Caki2 (cell line): ENCODE results near the gene DSC3. TPM values are rescaled to one million over a fixed set of nuclear protein-coding genes. Genes with fewer than 3 reads are reported as not detected.
"Not testable (repeated sequence)": the region's sequence is repeated elsewhere in the genome, so short reads cannot be mapped to it uniquely, and the experiment has no call there.

Source experiments
- DNase-seq: peaks from one replicate; pipeline ENCODE4 v3.0.0-alpha.2; 2015; ENCODE audit warnings: low read depth
- in situ Hi-C: cut with HindIII; loops from 2 replicates; pipeline ENCODE4 v1.10.0; 2016; ENCODE audit warnings: low sequenced_read_pairs, low pct_unique_long_range_greater_than_20kb, mixed read lengths
- total RNA-seq: library from RNA; depleted of rRNA; stranded (reverse); fragments of >200 nt; shearing (Covaris generic); gene quantifications from 2 replicates; pipeline ENCODE4 v1.2.3, GENCODE V29; 2014; ENCODE audit warnings: low replicate concordance

DSC3 gene
- total RNA-seq, 1 experiment from 2014 or later, result not detected

DNA sequence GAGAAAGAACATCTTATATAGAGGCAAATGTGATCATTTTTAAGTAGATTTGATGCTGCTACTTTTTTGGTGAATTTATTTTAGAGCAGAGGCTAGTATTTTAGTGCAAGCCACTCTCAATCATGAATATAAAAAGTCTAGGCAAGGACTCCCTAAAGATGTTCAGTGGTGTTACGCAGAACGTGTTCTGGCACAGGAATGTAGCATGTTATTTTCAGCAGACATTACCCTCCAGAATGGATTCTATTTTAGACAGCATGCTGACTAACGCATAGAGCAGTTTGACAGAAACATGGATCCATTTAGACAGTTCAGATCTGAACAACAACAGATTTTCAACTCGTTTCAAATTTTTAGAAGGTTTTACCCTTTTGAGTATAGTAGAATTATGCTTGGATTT lies 54.1 kb downstream of the DSC3 start:
- DNase-seq, result no peak
- in situ Hi-C loops, result no loop called here

DNA sequence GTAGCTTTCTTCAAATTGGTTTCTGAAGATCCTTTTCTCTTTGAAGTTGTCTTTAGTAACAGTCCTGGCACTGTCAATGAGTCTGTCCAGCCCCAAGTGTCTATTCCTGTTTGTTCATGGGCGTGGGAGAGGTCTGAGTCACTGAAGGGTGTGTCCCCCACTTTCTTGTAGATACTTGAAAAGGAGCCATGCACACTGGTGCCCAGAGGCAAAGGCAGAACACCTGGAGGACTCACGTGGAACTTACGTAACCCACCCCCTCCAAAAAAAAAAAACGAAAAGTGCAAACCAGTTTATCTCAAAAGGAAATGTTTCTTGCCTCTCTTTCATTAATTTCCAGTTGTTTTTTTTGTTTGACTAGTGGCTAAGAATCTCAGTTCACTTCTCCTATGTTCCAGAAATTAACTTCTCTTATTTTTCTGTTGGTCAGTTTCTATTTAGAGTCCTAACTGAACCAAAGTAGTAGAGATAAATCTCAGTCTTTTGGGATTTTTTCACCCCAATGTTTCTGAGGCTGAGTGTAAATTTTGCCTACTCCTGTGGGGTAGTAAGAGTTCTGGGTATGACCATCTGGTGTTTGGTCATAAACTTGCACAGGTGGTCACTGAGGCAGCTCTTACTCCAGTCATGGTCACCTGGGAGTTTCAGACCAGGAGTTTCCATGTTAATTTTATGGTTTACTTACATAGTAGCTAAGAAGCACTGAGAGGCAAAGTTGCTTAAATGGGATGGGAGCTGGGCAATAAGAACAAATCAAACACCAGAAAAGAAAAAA lies 54.9 kb downstream of the DSC3 start:
- in situ Hi-C loops, result no loop called here
- DNase-seq, result peak; percentile 41

DNA sequence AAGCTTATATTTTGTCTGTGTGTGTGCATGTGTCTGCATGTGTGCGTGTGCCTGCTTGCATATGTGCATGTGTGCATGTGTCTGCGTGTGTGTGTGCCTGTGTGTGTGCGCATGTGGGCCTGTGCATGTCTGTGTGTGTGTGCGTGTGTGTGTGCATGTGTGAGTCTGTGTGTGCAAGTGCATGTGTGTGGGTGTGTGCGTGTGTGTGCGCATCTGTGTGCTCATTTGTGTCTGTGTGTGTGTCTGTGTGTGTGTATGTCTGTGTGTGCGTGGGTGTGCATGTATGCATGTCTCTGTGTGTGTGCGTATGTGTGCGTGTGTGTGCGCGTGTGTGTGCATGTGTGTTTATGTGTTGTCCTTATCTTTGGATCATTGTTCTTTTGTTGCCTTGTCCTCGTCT lies 56.8 kb downstream of the DSC3 start:
- in situ Hi-C loops, result no loop called here
- DNase-seq, result no peak

DNA sequence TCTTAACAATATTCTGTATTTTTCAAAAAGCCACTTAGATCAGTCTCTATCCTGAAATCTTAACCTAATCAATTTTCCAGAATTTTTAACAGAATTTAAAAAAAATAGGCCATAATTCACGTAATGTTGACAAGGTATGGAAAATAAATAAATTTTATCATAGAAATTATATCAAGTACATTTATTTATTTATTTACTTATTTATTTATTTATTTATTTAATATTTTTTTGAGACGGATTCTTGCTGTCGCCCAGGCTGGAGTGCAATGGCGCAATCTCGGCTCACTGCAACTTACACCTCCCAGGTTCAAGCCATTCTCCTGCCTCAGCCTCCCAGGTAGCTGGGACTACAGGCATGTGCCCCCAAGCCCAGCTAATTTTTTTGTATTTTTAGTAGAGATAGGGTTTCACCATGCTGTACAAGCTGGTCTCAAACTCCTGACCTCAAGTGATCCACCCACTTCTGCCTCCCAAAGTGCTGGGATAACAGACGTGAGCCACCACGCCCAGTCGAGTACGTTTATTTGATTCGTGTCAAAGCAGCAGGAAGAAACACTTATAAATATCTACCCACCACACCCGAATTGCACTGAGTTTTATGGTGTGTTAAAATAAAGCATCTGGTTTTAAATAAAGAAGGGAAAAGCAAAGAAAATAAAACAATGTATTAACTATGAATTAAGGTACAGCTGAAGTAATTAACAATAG lies 60.1 kb downstream of the DSC3 start:
- in situ Hi-C loops, result no loop called here

DNA sequence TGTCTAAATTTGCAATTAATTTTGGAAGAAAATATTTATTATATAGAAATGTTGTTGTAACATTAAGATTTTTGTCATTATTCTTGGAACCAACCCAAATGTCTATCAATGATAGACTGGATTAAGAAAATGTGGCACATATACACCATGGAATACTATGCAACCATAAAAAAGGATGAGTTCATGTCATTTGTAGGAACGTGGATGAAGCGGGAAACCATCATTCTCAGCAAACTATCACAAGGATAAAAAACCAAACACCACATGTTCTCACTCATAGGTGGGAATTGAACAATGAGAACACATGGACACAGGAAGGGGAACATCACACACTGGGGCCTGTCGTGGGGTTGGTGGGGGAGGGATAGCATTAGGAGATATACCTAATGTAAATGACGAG lies 64.5 kb downstream of the DSC3 start:
- in situ Hi-C loops, DNase-seq: not testable (repeated sequence)

More for the DNA sequence above, 60.1 kb downstream of the DSC3 start:
- DNase-seq, result no peak

DNA sequence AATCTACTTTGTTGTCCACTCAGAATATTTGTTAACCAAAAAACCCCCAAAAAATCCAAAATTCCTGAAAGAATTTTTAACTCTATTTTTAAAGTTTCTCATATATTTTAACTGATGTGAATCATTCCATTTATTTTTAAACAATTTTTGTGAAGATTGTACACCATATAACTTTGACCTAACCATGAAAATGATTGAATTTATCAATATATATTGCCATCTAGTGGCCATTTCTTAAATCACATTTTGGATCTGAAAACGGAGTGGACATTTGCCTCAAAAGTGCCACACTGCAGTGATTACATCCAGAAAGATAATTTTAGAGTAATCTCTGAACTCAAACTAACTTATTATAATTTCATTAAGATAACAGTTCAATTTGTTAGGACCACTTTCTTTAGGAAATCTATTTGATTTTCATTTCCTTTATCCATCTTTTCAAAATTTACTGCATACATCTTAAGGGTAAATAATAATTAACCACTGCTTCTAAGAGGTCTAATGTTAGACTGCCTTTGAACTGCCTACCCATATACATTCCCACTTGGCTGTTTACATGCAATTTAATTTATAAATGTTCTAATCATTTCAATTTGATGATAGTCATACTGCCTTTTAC lies 71.1 kb downstream of the DSC3 start:
- DNase-seq, result no peak
- in situ Hi-C loops, result no loop called here

DNA sequence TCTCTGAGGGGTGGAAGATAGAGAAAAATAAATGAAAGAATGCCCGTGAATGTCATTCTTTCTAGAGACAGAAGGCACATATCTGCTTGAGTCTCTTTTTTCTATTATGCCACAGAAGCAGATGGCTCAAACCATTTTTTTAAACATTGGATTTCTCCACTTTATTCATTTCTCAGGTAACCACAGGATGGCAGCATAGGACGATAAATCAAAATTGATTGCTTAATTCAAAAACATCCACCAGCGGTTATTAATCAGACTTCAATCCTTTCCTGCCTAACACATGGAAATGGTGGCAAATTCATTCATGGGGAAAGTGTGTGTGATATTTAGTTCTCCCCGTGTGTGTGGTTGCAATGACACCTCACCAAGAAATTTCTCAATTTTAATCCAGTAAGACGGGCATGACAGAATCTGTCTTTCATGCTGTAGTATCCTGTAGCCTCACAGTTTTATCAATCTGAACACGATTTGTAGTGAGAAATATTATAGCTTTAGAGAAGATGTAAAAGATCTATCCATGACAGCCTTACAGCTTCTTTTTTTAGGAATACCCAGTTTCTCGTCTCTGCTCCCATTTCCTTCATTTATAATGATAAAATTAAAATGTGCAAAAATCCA lies 72.2 kb downstream of the DSC3 start:
- in situ Hi-C loops, result no loop called here
- peak; percentile 16 for DNase-seq

DNA sequence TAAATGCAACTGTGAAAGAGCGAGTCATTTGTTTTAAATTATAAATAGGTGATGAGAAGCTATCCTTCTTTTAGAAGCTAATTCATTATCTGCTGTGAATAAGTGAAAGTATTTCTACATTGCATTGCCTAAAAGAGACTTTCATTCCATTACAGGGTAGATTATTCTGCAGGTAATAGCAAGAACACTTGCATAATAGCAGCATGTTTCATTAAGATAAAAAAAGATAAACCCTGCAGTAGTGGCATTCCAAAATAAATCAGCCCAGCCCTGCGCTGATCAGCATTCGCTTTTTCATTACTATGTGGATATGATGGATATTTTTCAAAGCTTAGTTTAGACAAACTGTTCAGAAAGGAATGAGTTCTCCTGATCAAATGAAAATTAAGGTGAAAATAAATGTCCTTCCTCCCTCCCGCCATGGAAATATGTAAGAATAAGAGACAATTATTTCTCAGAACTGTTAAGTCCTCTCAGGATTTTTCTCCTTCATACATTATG lies 72.8 kb downstream of the DSC3 start:
- in situ Hi-C loops, result no loop called here
- no peak for DNase-seq

DNA sequence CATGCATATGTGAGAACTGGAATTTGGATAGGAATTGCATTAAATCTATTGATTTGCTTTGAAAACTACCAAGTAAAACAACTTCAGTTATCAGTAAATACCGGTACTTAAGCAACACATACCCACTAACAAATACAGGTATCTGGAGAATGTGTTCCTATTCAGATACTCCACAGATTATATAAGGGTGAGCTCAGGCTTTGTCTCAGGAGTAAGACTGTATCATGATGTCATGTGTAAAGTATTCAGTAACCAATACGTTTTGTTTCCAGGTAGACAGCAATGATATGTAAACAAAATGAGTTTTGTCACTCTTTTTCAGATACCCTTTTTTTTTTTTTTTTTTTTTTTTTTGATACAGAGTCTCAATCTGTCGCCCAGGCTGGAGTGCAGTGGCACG lies 74.8 kb downstream of the DSC3 start:
- no peak for DNase-seq
- in situ Hi-C loops, result no loop called here

DNA sequence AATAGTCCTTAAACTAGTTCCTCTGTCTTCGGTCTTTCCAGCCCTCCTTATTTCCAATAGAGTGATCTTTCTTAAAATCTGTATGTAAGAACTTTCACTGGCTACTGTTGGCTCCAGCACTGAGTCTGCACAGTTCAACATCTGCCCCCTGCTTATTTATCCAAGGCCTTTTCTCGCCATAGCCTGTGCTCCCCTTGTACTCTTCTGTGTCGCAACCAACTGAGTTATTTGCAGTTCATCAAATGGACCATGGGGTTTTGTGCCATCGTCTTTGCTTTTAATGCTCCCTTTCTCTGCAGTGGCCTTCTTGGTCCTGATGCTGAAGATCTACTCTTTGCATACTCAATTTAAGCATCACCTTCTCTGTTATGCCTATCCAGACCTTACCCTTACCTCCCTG lies 77.3 kb downstream of the DSC3 start:
- DNase-seq, result no peak
- in situ Hi-C loops, result no loop called here

DNA sequence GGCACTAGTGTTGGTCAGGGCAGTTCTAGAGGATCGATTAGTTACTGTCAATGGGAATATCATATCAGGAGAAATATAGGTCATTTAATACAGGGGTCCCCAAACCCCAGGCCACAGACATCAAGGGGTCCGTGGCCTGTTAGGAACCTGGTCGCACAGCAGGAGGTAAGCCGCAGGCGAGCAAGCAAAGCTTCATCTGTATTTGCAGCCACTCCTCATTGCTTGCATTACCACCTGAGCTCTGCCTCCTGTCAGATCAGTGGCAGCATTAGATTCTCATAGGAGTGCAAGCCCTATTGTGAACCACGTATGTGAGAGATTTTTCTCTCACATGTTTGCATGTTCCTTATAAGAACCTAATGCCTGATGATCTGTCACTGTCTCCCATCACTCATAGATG lies 81.9 kb downstream of the DSC3 start:
- in situ Hi-C loops, result no loop called here

DNA sequence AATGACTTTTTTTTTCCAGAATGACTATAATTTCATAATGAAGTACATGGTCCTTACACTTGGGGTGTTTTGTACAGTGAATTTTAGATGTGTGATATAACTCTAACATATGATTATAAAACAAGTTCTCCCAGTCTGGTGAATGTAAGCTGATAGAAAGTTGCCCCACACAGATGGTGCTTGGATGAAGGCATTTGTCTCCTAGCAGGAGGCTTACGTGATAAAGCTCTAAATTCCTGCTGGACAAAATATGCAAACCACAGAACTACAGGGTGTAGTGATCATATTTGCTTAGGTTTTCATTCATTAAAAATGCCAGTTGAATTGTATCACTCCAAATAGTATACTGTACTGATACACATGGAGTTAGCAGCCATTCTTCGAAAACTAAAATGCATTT lies 85.5 kb downstream of the DSC3 start:
- DNase-seq, result no peak
- in situ Hi-C loops, result no loop called here

More for the DNA sequence above, 81.9 kb downstream of the DSC3 start:
- no peak for DNase-seq

DNA sequence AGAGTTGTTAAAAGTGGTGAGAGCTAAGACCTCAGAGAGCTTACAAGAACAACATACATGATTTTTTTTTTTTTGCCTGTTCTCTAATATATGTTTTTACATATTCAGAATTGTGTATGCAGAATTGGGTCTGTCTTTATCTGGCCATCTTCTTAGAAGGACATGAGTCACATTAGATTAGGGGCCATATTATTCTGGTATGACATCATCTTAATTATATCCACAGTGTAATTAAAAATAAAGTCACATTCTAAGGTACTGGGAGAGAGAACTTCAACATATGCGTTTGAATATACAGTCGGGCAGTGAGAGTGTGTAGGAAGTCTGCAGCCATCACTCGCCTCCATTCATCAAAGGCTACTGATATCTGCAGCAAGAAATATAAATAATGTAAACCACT lies 88.3 kb downstream of the DSC3 start:
- in situ Hi-C loops, result no loop called here
- DNase-seq, result no peak

DNA sequence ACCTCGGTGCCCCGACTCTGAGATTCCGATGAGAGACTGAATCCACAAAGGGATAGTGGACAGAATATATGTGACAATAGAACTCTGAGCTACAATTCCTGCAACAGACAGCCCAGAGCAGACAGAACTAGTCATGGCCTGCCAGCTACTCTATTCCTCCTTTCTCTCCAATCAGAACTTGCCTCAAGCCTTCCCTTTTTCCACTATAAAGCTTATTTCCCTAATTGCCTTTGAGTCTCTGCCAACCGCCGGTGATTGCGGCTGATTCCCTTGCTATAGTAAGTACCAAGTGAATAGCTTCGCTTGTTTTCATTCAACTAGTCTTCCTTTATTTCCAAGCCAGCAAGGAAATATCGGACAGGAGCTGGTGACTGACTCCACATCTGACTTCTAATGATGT lies 96.8 kb downstream of the DSC3 start:
- no peak for DNase-seq
- in situ Hi-C loops, result no loop called here

DNA sequence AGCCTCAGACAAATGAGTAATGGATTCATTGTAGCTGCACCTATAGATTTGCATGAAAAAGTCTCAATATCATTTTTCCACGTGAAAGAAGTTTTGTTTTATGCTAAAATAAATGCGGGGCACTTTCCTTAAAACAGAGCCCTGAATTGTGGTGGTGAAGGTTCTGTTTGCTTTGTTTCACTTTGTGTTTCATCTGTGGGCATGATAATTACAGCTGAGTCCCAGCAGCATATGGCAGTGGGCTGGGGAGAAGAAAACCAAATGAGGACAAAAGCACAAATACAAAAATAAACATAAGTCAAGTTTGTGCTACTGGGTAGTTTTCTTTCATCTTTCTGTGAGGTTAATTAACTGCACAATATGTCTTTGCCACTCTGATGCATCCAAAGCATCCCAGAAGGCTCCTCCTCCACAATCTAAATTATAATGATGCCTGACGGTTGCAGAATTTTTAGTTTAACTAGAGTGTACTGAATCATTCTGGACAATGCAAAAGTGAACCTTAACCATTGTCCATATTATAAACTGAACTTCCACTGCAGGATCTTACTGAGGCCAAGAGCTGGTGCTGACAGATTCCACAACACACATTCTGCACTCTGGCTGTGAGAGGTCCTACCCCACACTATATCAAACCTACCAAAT lies 97.6 kb downstream of the DSC3 start:
- in situ Hi-C loops, result no loop called here
- no peak for DNase-seq

DNA sequence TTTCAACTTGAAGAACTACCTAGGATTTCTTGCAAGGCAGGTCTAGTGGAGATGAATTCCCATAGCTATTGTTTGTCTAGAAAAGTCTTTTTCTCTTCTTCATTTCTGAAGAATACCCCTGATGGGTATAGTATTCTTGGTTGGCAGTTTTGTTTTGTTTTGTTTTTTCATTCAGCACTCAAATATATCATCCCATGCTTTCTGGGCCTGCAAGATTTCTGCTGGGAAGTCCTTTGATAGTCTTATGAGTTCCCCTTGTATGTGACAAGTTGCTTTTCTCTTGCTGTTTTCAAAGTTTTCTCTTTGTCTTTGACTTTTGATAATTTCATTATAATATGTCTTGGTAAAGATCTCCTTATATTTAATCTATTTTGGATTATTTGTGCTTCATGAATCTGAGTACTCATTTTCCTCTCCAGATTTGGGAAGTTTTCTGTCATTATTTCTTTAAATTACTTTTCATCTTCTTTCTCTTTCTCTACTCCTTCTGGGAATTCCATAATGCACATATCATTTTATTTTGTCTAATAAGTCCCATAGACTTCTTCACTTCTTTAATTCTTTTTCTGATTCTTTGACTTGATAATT lies 101.5 kb downstream of the DSC3 start:
- in situ Hi-C loops, result no loop called here
- DNase-seq, result no peak
